ENCODE results near the gene PRKCH.

GRCh38 chr14:61558271-61558670 is 236.9 kb downstream of the PRKCH start:
- TF ChIP-seq CTCF (IDR thresholded peaks at IDR 0.05), result no peak
- TF ChIP-seq POLR2AphosphoS5 (IDR thresholded peaks at IDR 0.05), result no peak
- TF ChIP-seq POLR2A (IDR thresholded peaks at IDR 0.05), result no peak

Measured in breast epithelium (tissue), 3 donors.